PC-9 (cell line): ENCODE data around the gene EMP3.

ENCODE experiments used
- CTCF ChIP-seq: fragments of 200-600 bp; sonication (generic); conservative IDR thresholded peaks from 2 replicates; pipeline ENCODE4 v1.6.1; 2017; ENCODE audit warnings: mixed run types, antibody characterized with exemption, mild to moderate bottlenecking, moderate library complexity
- EZH2 ChIP-seq: fragments of 200-600 bp; sonication (generic); IDR thresholded peaks from 2 replicates; pipeline ENCODE4 v1.8.0; 2017; ENCODE audit warnings: antibody characterized with exemption, low read depth

- TF ChIP-seq CTCF (no peak), EZH2 (no peak)
Observed at GRCh38 chr19:48355365-48355954, 30.1 kb downstream of the EMP3 start.
